Endothelial cell of umbilical vein (primary cell): ENCODE measurements around the gene TIMMDC1.

Source experiments
- CTCF ChIP-seq, 2 donors: IDR thresholded peaks; 1 replicate in 1 of 2; 2 replicates in 1 of 2; pipeline ENCODE4 v1.5.1; 2011; ENCODE audit warnings: low read length in 2 of 2, mild to moderate bottlenecking in 2 of 2, moderate library complexity in 2 of 2, control low read depth in 1 of 2, inconsistent platforms in 1 of 2, low read depth in 1 of 2; ENCODE audit not compliant: insufficient read depth in 1 of 2; ENCODE audit errors: extremely low read depth in 1 of 2
- EZH2 ChIP-seq: IDR thresholded peaks from 2 replicates; pipeline ENCODE4 v1.6.1; 2012; ENCODE audit warnings: borderline replicate concordance, low read depth, mild to moderate bottlenecking, moderate library complexity, low read length, inconsistent platforms; ENCODE audit not compliant: severe bottlenecking
- GATA2 ChIP-seq: IDR thresholded peaks from 2 replicates; pipeline ENCODE4 v1.7.0; 2011; ENCODE audit warnings: low read depth, mild to moderate bottlenecking, moderate library complexity, mixed read lengths, low read length; ENCODE audit not compliant: insufficient read length, insufficient read depth
- POLR2A ChIP-seq: IDR thresholded peaks from 2 replicates; pipeline ENCODE4 v1.6.1; 2012; ENCODE audit warnings: low read depth, mild to moderate bottlenecking, control low read depth, low read length

GRCh38 chr3:119560160-119560559 lies 61.8 kb downstream of the TIMMDC1 start:
- no peak for TF ChIP-seq CTCF (IDR thresholded peaks at IDR 0.05; ENCODE audit: extremely low read depth in 1 of 2, insufficient read depth in 1 of 2, low read depth in 1 of 2, low read length in 2 of 2)
- TF ChIP-seq EZH2, result no peak
- TF ChIP-seq POLR2A, result no peak
- no peak for TF ChIP-seq GATA2
